Esophagus squamous epithelium (tissue), 4 donors: ENCODE data around the gene BCAR1.

Source experiments
- CTCF ChIP-seq, 6 experiments: fragments of 450-650 bp in 4 of 6; fragments of 200-600 bp in 2 of 6; sonication (generic) in 2 of 6; IDR thresholded peaks; one replicate each; pipeline ENCODE4 v1.5.1; 2016 to 2019; ENCODE audit warnings: antibody characterized with exemption in 6 of 6, mild to moderate bottlenecking in 4 of 6, moderate library complexity in 4 of 6
- POLR2A ChIP-seq, 4 donors: fragments of 450-650 bp; IDR thresholded peaks; one replicate each; pipeline ENCODE4 v1.6.1; 2017; ENCODE audit warnings: antibody characterized with exemption in 4 of 4, mild to moderate bottlenecking in 4 of 4, moderate library complexity in 3 of 4

GRCh38 chr16:75206749-75207451 lies 44.5 kb downstream of the BCAR1 start, which contains the start of gene CTRB2:
- TF ChIP-seq POLR2A (IDR thresholded peaks at IDR 0.05): no peak
- TF ChIP-seq CTCF (IDR thresholded peaks at IDR 0.05): no peak
